ENCODE results near the gene SMYD3.

SMYD3 gene

DNA sequence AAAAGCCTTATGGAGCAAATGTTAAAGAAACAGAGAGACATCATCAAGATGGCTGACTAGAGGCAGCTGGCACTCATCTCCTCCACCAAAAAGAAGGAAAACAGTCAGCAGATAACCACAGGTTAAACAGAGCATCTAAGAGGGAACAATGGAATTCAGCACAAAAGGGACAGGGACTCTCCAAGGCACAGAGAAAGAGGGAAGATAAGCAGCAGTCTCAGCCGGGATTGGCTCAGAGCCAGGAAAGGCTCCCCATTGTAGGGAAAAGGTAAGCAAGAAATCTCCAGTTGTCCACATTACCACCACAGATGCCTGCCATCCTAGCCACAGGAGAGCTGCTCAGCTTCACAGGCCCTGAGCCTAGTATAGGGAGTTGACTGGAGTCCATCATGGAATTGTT, 605.5 kb downstream of the SMYD3 start:
- H3K36me3 ChIP-seq (ENCODE audit: insufficient read depth, insufficient read length, low read length) = no peaks in the 10 kb centered on the region
- H3K27me3 ChIP-seq (ENCODE audit: insufficient read depth, insufficient read length) = no peaks in the 10 kb centered on the region
- H3K9me3 ChIP-seq (ENCODE audit: insufficient read depth, low read length) = peaks cover 45% of the 10 kb centered on the region
- no peak for DNase-seq (ENCODE audit: low read depth, low spot score)
- no peak overlapping the region for H3K4me3 ChIP-seq (ENCODE audit: insufficient read length, low read depth)
- no peak for TF ChIP-seq YY1 (IDR thresholded peaks at IDR 0.05; ENCODE audit: insufficient read depth, insufficient read length)
- TF ChIP-seq ZNF274 (IDR thresholded peaks at IDR 0.05; ENCODE audit: low read depth, low read length) = no peak
- TF ChIP-seq SUZ12 (IDR thresholded peaks at IDR 0.05; ENCODE audit: extremely low read depth, insufficient read depth, insufficient read length) = no peak
- H3K9ac ChIP-seq (ENCODE audit: insufficient read length, low read depth) = no peak overlapping the region
- H3K4me1 ChIP-seq (ENCODE audit: insufficient read depth, insufficient read length) = peaks cover under 1% of the 10 kb centered on the region

DNA sequence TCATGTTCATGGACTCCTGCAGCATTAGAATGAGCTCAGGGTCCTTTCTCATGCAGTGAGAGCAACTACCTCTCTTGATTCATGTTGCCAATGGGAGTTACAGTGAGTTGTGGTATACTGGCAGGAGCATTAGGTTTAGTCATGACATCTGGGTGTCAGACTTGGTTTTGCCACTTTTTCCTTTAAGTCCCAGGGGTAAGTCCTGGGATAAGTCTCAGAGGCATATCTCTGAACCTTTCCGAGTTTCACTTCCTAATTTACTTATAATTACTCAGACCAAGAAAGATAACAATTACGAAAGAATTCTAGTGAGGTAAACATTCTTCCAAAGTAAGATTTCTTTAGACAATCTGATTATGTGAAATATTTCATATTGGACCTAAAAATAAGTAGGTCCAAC, 606.0 kb downstream of the SMYD3 start:
- DNase-seq (ENCODE audit: low read depth, low spot score) = no peak
- peaks cover 45% of the 10 kb centered on the region for H3K9me3 ChIP-seq (ENCODE audit: insufficient read depth, low read length)
- no peak overlapping the region for H3K9ac ChIP-seq (ENCODE audit: insufficient read length, low read depth)
- H3K27me3 ChIP-seq (ENCODE audit: insufficient read depth, insufficient read length) = no peaks in the 10 kb centered on the region
- no peak overlapping the region for H3K4me3 ChIP-seq (ENCODE audit: insufficient read length, low read depth)
- no peaks in the 10 kb centered on the region for H3K36me3 ChIP-seq (ENCODE audit: insufficient read depth, insufficient read length, low read length)
- H3K4me1 ChIP-seq (ENCODE audit: insufficient read depth, insufficient read length) = peaks cover 2% of the 10 kb centered on the region
- no peak for TF ChIP-seq SUZ12 (IDR thresholded peaks at IDR 0.05; ENCODE audit: extremely low read depth, insufficient read depth, insufficient read length)
- TF ChIP-seq ZNF274 (IDR thresholded peaks at IDR 0.05; ENCODE audit: low read depth, low read length) = no peak

DNA sequence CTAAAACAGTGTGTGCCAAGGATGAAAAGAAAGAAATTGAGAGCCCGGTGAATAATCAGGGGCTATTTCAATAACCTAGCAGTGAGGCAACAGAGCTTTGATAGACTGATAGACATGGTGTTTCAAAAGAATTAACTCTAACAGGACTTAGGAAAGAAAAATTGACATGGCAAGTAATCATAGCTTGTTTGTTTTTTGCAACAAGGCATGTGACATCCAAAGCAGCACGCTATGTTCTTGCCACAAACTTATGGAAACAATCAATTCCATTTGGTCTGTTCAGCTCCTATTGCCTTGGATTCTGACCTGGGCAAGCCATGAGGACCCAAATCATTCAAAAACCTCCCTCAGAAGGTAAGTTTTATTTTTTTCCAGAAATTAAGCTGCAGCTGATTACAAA, 608.5 kb downstream of the SMYD3 start:
- Histone ChIP-seq H3K4me1 (ENCODE audit: insufficient read depth, insufficient read length) (peaks cover 2% of the 10 kb centered on the region), H3K9me3 (ENCODE audit: insufficient read depth, low read length) (peaks cover 24% of the 10 kb centered on the region), H3K9ac (ENCODE audit: insufficient read length, low read depth) (no peak overlapping the region), H3K27me3 (ENCODE audit: insufficient read depth, insufficient read length) (no peaks in the 10 kb centered on the region), H3K4me3 (ENCODE audit: insufficient read length, low read depth) (no peak overlapping the region), H3K36me3 (ENCODE audit: insufficient read depth, insufficient read length, low read length) (no peaks in the 10 kb centered on the region)
- DNase-seq (ENCODE audit: low read depth, low spot score) = no peak
- TF ChIP-seq SUZ12 (IDR thresholded peaks at IDR 0.05; ENCODE audit: extremely low read depth, insufficient read depth, insufficient read length) = no peak
- no peak for TF ChIP-seq ZNF274 (IDR thresholded peaks at IDR 0.05; ENCODE audit: low read depth, low read length)
- no peak for TF ChIP-seq YY1 (IDR thresholded peaks at IDR 0.05; ENCODE audit: insufficient read depth, insufficient read length)

DNA sequence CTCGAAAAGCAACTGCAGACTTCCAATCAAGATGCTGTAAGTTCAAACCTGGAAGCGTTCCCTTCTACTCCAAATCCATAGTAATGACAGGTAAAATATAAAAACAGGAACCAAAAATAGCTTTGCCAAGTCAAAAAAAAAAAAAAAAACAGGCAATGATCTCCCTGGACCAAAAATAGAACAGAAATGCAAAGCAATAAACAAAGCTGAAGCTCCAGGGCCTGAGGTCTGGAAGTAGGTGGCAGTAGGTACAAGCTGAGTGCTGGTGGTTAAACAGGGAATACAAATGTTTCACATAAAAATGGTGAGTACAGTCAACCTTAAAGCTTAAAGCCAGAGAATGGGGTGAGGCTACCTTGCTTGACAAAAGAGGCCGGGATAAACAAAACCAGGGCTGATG, 610.8 kb downstream of the SMYD3 start:
- Histone ChIP-seq H3K9ac (ENCODE audit: insufficient read length, low read depth) (no peak overlapping the region), H3K9me3 (ENCODE audit: insufficient read depth, low read length) (peaks cover under 1% of the 10 kb centered on the region), H3K27me3 (ENCODE audit: insufficient read depth, insufficient read length) (no peaks in the 10 kb centered on the region), H3K36me3 (ENCODE audit: insufficient read depth, insufficient read length, low read length) (no peaks in the 10 kb centered on the region), H3K4me3 (ENCODE audit: insufficient read length, low read depth) (no peak overlapping the region), H3K4me1 (ENCODE audit: insufficient read depth, insufficient read length) (peaks cover 2% of the 10 kb centered on the region)
- no peak for DNase-seq (ENCODE audit: low read depth, low spot score)
- TF ChIP-seq YY1 (IDR thresholded peaks at IDR 0.05; ENCODE audit: insufficient read depth, insufficient read length) = no peak
- TF ChIP-seq SUZ12 (IDR thresholded peaks at IDR 0.05; ENCODE audit: extremely low read depth, insufficient read depth, insufficient read length) = no peak
- no peak for TF ChIP-seq ZNF274 (IDR thresholded peaks at IDR 0.05; ENCODE audit: low read depth, low read length)

DNA sequence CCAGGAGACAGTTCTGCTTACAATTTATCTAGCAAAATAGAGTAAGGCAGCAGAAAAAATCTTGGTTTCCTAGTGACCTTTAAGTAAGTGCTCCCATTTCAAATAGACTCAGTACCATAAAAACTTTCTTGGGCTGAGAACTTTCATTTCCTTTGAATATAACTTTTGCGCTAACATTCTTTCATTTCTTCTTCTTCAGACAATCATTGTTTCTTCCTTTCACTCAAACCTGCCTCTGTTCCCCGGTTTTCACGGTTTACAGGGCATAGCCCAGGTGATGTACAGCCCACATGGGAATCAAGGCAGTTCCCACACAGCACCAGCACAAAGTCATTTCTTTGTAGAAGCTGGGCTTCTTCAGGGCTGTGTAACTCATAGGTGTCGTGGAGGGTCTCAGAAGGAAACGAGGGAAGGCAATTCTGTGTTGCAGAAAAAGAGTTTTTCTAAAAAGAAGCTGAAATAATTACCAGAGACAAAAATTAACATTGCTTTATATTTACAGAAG, 611.6 kb downstream of the SMYD3 start:
- Histone ChIP-seq H3K4me3 (ENCODE audit: insufficient read length, low read depth) (no peak overlapping the region), H3K9me3 (ENCODE audit: insufficient read depth, low read length) (no peaks in the 10 kb centered on the region; the same call in 1 of the 2 replicates), H3K9ac (ENCODE audit: insufficient read length, low read depth) (no peak overlapping the region), H3K36me3 (ENCODE audit: insufficient read depth, insufficient read length, low read length) (no peaks in the 10 kb centered on the region), H3K4me1 (ENCODE audit: insufficient read depth, insufficient read length) (peaks cover 2% of the 10 kb centered on the region), H3K27me3 (ENCODE audit: insufficient read depth, insufficient read length) (no peaks in the 10 kb centered on the region)
- DNase-seq (ENCODE audit: low read depth, low spot score) = no peak
- TF ChIP-seq YY1 (IDR thresholded peaks at IDR 0.05; ENCODE audit: insufficient read depth, insufficient read length) (no peak), SUZ12 (IDR thresholded peaks at IDR 0.05; ENCODE audit: extremely low read depth, insufficient read depth, insufficient read length) (no peak), ZNF274 (IDR thresholded peaks at IDR 0.05; ENCODE audit: low read depth, low read length) (no peak)

DNA sequence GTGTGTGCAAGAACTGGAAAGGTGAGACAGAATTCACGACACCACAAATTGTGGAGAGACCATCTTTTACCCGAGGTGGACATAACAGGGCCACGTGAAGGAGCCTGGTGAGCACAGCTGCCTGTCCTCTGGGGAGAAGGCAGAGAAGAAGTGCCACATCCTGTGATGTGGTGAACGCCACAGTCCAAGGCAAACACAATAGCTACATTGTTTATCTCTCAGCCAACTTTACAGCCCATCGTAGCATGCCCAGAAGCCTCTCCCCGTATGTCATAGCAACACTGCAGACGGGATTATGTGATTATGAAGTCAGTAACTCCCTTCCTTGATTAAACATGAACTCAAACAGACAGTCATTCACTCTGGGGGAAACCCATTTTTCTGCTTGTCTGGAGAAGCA, 612.2 kb downstream of the SMYD3 start:
- H3K4me3 ChIP-seq (ENCODE audit: insufficient read length, low read depth) = no peak overlapping the region
- no peaks in the 10 kb centered on the region for H3K36me3 ChIP-seq (ENCODE audit: insufficient read depth, insufficient read length, low read length)
- H3K4me1 ChIP-seq (ENCODE audit: insufficient read depth, insufficient read length) = peaks cover 2% of the 10 kb centered on the region
- TF ChIP-seq YY1 (IDR thresholded peaks at IDR 0.05; ENCODE audit: insufficient read depth, insufficient read length) (no peak), ZNF274 (IDR thresholded peaks at IDR 0.05; ENCODE audit: low read depth, low read length) (no peak), SUZ12 (IDR thresholded peaks at IDR 0.05; ENCODE audit: extremely low read depth, insufficient read depth, insufficient read length) (no peak)
- H3K9ac ChIP-seq (ENCODE audit: insufficient read length, low read depth) = no peak overlapping the region
- H3K9me3 ChIP-seq (ENCODE audit: insufficient read depth, low read length) = no peaks in the 10 kb centered on the region; the same call in 1 of the 2 replicates
- no peak for DNase-seq (ENCODE audit: low read depth, low spot score)
- no peaks in the 10 kb centered on the region for H3K27me3 ChIP-seq (ENCODE audit: insufficient read depth, insufficient read length)

DNA sequence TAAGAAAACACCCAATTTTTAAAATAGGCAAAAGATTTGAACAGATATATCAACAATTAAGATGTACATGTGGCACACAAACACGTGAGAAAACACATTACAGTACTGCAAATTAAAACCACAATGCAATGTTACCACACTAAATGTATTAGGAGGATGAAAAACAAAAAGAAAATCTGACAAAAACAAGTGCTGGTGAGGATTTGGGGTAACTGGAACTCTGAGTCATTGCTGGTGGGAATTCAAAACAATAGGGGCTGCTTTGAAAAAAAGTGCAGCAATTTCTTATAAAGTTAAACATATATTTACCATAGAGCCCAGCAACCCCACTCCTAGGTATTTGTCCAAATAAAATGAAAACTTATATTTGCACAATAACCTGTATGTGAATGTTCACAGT, 614.1 kb downstream of the SMYD3 start:
- Histone ChIP-seq H3K9ac (ENCODE audit: insufficient read length, low read depth) (no peak overlapping the region), H3K9me3 (ENCODE audit: insufficient read depth, low read length) (no peaks in the 10 kb centered on the region; the same call in 1 of the 2 replicates), H3K36me3 (ENCODE audit: insufficient read depth, insufficient read length, low read length) (no peaks in the 10 kb centered on the region), H3K27me3 (ENCODE audit: insufficient read depth, insufficient read length) (no peaks in the 10 kb centered on the region), H3K4me1 (ENCODE audit: insufficient read depth, insufficient read length) (peaks cover 2% of the 10 kb centered on the region), H3K4me3 (ENCODE audit: insufficient read length, low read depth) (no peak overlapping the region)
- no peak for DNase-seq (ENCODE audit: low read depth, low spot score)
- TF ChIP-seq ZNF274 (IDR thresholded peaks at IDR 0.05; ENCODE audit: low read depth, low read length) (no peak), SUZ12 (IDR thresholded peaks at IDR 0.05; ENCODE audit: extremely low read depth, insufficient read depth, insufficient read length) (no peak), YY1 (IDR thresholded peaks at IDR 0.05; ENCODE audit: insufficient read depth, insufficient read length) (no peak)
